GM19351 (cell line): ENCODE measurements around the gene L3HYPDH.
"Not testable (repeated sequence)": the region's sequence is repeated elsewhere in the genome, so short reads cannot be mapped to it uniquely, and the experiment has no call there.

Experiments
- ATAC-seq: cut with Tn5 transposase; IDR thresholded peaks from one replicate; pipeline ENCODE4 v1.9.1; 2021; ENCODE audit warnings: mild to moderate bottlenecking, moderate library complexity; ENCODE audit not compliant: unreplicated experiment

The L3HYPDH gene

DNA sequence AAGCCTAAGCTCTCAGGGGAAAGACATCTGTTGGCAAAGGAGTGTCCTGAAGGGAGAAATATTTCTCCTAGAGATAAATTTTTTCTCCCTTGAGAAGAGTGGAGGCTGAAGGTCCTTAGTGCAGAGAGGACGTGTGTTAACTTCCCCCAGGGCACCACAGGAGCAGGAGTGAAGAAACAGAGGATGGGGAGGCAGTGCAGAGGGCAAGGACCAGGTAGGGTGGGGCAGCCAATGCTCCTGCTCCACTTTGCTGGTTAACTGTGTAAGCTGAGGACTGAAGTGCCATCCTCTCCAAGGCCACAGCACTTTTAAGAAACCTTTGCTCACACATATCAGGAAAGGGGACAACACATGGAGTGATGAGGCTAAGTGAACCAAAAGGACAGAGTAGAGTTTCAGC is 4.0 kb downstream of the L3HYPDH start:
- no peak for ATAC-seq

GRCh38 chr14:59478540-59478939 is 5.7 kb downstream of the L3HYPDH start:
- ATAC-seq: no peak

- no peak for ATAC-seq
Observed at GRCh38 chr14:59475709-59476108, 8.5 kb downstream of the L3HYPDH start.

GRCh38 chr14:59474172-59474571 is 10.0 kb downstream of the L3HYPDH start:
- no peak for ATAC-seq

DNA sequence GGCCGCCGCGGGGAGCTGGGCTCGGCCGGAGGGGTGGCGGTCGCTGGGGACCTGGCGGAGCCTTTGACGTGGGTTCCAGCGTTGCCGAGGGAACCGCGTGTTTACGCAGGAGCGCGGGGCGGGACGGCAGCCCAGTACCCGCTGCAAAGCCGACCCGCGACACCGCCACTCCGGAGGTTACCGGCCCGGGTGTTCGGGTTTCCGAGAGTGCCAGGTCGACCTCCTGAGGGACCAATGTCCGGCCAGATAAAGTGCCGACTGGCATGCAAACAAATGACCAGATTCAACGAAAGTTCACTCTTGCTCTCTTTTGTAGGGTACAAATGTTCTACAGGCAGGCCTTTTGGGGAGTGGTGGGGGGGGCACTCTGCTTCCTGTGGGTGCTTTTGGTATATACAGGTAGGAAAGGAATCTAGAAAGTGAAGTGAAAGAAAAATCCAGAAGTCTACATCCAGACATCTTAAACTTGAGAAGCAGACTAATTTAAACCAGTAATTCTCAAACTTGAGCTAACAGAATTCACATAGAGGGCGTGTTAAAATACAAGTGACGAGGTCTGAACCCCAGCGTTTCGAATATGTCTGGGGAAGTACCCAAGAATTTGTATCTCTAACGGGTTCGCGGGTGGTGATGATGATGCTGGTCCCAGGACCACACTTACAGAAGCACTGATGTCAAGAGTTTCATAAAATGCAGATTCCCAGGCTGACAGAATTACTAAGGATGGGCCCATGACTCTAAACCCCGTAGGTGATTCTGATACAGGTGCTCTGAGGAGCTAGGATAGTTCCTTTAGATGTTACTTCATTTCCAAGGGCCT is 18.7 kb downstream of the L3HYPDH start, which contains the start of gene GPR135:
TSS of gene GPR135 (minus strand) at position 65 of the 820 bp plus-strand sequence. CDS start 154 bp downstream, outside the sequence.
- peak; percentile 38 for ATAC-seq

DNA sequence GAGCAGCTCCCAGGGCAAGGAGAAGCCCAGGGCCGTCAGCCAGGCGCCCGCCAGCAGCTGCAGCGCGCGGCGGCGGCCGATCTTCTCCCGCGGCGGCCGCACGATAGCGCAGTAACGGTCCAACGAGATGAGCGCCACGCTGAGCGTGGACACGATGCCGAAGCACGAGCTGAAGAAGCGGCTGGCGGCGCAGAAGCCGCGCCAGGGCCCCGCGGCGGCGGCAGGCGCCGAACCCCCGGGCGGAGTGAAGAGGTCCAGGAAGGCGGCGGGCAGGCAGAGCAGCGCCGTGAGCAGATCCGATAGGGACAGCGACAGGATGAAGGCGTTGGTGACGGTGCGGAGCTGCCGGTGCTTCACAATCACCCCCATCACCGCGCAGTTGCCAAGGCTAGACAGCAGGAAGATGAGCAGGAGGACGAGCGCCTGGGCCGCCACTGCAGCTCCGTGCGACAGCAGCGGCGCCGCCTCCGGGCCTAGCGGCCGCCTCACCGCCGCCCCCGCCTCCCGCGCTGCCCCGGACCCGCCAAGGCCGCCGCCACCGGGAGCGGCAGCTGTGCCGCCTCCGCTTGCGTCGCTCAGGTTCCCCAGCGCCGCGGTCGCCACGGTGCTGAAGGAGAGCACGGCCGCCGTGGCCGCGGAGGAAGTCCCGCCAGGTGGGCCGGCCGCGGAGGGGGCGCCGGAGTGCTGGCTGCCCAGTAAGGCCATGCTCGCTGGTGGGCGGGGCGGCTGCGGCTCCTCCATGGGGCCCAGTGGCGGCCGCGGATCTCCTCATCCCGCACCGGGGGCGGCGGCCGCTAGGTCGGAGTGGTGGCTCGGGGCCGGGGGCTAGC is 19.5 kb downstream of the L3HYPDH start:
- peak; percentile 63 for ATAC-seq

DNA sequence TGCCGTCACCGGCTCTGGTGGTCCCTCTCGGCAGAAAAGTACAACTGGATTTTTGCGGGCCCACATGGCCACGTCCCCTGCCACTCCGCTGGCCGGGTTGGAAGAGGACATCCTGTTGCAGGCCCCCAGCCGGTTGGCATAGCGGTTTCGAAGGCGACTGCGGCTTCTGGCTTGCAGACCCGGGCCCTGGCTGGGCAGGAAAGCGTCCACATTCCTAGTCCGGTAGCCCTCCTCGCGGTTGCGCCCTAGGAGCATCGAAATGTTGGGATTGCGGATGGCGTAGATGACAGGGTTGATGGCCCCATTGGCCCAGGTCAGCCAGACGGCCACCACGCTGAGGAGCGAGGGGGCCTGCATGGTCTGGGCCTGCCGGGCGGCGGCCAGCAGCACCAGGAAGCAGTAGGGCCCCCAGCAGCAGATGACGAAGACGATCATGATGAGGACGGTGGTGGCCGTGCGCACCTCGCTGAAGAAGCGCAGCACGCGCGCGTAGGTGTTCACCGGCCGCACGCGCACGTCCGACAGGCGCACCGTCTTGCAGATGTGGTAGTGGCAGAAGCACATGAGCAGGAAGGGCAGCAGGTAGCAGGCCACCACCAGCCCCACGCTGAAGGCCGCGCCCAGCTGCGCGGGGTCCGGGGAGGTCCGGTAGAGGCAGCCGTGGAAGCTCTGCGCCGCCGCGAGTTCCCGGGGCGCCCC is 20.3 kb downstream of the L3HYPDH start:
- peak; percentile 35 for ATAC-seq

DNA sequence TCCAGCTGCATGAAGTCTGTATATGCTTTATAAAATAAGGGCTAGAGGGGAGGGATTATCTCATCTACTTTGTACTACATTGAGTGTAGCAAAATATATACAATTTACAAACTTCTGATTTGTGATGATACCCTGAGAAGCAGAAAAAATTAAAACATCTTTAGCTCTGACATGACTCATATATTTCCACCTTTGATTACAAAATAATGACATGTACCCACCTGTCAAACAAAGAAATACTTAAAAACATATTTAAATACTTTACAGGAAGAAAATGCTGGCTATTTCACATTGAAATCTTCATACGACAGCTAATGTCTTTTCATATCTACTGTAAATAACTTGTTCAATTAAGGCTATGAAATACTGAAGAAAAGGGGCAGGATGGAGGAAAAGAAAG is 22.3 kb downstream of the L3HYPDH start:
- ATAC-seq: no peak

GRCh38 chr14:59460378-59460777 is 23.8 kb downstream of the L3HYPDH start:
- no peak for ATAC-seq

DNA sequence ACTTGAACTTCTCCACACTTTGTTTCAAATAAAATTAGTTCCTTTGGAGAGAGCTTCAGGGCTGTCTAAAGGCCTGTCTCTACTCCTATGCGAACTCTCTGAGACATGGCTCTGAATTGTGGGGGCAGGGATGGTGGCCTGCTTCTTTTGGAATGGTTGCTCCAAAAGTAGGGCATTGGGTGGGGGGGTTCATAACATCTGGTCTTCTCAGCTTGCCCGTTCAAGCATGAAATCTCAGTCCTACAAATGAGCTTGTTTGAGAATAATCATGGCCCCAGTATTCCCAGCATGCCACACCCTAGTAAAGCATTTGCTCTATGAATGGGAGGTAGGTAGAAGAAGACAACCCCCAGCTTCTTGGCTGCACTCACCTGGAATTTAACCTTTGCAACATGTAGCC is 25.7 kb downstream of the L3HYPDH start:
- ATAC-seq: no peak

- ATAC-seq: no peak
Observed at GRCh38 chr14:59455411-59455810, 28.8 kb downstream of the L3HYPDH start.

GRCh38 chr14:59454139-59454538 is 30.1 kb downstream of the L3HYPDH start:
- ATAC-seq: no peak

- no peak for ATAC-seq
Observed at GRCh38 chr14:59451849-59452248, 32.4 kb downstream of the L3HYPDH start.

DNA sequence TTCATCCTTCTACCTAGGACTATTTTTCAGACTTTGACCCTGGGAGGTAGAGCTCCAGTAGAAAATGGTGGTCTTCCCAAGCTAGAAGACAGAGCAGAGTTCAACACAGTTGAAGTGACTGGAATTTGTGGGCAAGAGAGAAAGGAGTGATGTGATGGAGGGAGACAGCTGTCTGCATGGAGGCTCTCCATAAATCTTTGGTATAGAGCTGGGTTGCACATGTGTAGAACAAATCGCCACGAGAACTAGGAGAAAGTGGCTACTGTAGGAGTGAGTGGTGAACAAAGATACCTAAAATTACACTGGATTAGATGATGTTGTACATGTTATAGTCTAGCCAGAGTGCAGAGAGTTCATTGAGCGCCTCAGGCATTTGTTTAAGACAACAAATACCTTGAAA is 33.5 kb downstream of the L3HYPDH start:
- ATAC-seq: no peak

- not testable (repeated sequence) for ATAC-seq
Observed at GRCh38 chr14:59448673-59449072, 35.5 kb downstream of the L3HYPDH start.

DNA sequence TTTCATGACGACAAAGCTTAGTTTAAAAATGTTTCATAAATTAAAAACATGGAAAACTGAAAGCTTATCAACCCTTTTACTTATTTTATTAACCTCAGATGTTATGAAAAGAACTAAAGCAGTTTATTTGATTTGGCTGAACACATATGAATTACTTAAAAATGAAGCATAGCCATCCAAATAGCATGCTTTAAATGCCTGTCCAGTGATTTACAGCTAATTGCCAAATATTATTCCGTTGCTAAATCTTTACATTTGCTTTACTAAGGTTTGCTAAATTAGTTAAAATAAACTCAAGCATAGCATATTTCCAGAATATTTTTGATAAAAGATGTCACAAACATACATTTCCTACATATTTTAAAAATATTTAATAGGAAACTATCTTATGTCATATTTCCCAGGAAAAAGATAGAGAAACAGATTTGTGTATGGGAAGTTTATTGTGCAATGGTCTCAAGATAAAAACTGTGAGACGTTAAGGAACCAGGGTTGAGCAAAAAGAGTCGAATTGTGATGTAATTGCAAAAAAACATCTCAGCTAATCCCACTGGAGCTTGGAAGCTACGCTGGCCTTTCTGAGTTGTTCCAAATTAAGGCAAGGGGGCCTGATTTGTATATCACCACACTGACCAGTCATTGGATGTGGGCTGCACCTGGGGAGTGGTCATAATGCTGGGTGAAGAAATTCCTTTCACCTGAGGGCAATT is 44.8 kb downstream of the L3HYPDH start:
- no peak for ATAC-seq

GRCh38 chr14:59438195-59438647 is 46.0 kb downstream of the L3HYPDH start:
- ATAC-seq: no peak

DNA sequence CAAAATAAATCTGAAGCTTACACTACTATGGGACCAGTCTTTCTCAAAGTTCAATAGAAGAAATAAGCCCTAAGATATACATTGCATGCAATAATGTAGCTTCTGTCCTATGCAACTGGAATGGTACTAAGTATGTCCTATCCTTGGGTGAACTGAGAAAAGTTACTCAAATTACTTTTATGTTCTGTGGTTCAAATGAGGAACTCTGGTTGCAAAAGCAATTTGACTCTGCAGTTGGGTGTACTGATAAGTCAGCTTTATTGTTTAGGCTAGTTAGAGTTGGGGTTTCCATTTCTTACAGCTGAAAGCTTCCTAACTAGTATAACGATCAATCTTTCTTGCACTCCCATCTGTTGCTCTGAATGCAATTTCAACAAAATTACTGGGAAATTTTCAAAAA is 48.2 kb downstream of the L3HYPDH start:
- ATAC-seq: no peak

DNA sequence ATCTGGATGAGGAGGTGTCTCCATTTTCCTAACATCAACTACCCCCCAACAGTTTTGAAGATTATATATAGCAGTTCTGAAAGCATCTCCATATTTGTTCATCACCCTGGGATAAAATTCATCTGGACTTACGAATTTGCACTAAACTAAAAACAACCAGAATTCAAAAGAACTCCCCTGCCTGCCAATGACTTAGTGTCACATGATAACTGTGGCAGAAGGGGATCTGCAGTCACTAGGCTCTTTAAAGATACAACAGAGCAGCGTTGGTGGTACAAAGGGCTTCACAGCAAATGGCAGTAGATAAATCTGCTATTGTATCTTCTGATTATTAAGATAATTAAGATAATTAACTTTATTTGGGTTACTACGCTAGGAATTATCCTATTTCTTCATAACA is 49.1 kb downstream of the L3HYPDH start:
- no peak for ATAC-seq

- no peak for ATAC-seq
Observed at GRCh38 chr14:59429790-59430189, 54.4 kb downstream of the L3HYPDH start.

GRCh38 chr14:59428581-59429012 is 55.6 kb downstream of the L3HYPDH start:
- ATAC-seq: no peak
